Stimulated activated CD8-positive, alpha-beta memory T cell treated with anti-CD3 and anti-CD28 coated beads, Interleukin-4, amount 100 ng/mL, for 24 hours (primary cell): ENCODE measurements around the gene VDAC1.
A peak's percentile ranks its signal among the peaks of the same experiment; 100 is the strongest.

Experiments
- DNase-seq: peaks from one replicate; pipeline ENCODE4 v3.0.0-alpha.2; 2020; ENCODE audit warnings: low read depth

VDAC1 gene

GRCh38 chr5:134024811-134025210 is 20.0 kb upstream of the VDAC1 start:
- DNase-seq, result no peak

DNA sequence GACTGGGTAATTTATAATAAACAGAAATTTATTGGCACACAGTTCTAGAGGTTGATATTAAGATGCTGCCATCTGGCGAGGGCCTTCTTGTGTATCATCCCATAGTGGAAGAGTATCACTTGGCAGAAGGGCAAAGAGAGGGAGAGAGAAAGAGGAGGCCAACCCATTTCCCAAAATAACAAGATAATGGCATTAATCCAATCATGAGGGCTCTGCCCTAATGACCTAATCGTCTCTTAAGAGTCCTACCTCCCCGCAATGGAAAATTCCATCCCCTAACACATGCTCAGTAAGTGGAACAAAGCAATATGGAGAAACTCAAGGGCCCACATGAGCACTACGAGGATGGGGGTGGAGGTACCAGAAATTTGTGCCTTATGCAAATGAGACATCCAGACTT is 17.6 kb upstream of the VDAC1 start:
- DNase-seq, result no peak

DNA sequence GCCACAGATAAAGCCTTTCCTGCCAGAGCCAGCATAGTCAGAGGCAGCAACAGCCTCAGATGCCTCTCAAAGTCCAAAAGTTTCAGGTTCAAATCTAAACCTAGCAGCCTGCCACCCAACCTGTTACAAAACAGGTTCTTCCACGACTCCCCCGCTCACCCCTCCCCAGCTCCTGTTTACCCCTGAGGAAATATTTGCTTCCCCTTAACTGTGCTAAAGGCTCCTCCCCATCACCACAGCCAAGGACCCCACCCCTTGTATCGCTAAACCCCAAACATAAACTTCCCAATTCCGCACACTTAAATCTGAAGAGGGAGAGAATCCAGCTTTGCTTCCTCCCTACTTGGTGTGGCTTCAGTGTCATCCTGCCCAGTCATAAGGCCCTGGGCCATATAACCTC is 15.4 kb upstream of the VDAC1 start:
- no peak for DNase-seq

DNA sequence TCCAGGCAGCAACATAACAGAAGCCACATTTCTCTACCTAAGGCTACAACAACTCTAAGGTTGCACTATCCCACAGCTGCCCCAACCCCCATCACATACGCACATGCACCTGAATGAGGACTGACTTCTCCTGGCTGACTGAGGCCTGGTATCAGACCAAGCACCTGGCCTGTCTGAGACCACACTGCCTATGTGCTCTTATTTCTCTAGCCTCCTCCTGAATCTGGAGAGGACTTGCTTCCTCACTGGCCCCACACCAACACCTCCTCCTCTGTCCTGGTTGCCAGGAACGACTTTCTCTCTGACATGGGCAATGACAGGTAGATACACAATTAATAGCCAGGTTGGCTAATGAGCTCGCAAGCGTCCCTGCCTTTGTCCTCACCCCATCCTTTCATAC is 14.9 kb upstream of the VDAC1 start:
- no peak for DNase-seq

GRCh38 chr5:134018986-134019316 is 14.2 kb upstream of the VDAC1 start:
- no peak for DNase-seq

DNA sequence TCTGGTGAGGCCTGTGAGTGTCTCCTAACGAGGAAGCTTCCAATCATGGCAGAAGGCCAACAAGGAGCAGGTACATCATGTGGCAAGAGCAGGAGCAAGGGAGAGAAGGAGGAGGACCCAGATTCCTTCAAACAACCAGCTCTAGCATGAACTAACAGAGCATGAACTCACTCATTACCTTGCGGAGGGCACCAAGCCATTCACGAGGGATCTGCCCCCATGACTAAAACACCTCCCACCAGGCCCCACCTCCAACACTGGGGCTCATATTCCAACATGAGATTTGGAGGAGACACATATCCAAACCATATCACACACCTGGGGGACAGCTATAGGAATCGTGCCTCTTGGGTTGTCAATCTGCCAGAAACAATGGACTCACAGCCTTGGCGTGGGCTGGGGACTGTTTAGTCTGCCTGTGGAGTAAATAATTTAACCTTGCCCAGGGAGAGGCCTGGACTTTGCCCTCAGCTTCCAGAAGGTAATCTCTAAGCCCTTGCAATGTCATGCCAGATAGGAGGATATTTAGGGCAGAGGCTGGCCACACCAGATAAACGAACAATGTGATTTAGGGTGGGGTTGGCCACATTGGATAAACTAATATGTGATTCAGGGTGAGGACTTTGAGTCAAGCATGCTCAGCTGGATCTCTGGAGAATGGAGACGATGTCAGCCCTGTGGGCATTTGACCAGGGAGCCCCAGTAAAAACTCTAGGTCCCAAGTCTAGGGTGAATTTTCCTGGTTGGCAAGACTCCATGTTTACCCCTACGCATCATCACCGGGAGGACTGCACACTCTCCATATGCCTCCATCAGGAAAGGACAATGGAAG is 13.6 kb upstream of the VDAC1 start:
- no peak for DNase-seq

DNA sequence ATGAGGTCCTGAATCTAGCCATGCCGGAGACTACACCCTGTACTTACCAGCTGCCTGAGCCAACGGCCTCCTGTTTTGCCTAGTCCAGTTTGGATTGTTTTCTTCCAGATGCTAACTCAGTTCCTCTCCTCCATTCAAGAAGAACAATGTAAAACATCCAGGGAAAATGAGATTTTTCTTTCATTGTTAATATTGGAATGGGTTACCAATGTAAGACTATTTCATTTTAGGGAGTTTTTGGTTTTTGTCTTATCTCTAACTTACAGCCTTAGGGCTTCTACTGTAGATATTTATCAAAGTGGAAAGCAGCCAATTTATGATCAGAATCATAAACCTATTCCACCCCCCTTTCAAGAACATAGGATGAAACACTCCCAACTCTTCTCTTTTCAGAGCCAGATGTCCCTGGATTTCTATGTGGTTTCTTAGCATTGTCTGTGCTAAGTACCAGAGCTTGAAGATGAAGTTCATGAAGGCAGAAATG is 3.5 kb upstream of the VDAC1 start:
- no peak for DNase-seq

DNA sequence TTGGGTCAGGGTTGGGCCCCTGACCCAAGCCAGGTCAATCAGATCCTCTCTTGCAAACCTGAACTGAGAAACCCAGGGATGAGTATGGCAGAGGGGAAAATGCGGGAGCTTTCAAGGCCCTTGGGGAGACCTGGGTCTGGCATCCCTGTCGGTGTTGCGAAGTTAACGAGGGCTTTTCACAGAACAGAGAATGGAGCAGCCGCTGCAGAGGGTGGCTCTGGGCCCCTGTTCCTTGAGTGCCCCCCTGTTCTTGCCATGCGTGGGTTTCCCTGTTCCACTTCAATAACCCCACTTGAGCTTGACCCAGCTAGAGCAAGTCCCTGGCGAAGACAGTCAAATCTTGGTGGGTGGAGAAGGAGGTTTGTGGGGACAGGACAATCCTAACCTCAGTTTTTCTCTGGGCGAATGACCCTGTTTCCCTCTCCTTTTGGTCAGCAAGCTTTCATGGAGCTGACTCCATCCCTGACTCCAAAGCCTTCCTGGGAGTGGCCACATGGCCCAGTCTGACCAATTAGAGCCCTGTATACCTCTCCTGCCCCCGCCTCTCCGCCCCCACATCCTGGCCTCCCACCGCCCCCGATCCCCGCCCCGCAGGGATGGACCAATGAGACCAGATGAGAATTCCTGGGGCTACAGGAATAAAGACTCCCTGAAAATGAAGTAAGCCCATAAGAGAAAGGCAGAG is 2.9 kb upstream of the VDAC1 start:
- no peak for DNase-seq

DNA sequence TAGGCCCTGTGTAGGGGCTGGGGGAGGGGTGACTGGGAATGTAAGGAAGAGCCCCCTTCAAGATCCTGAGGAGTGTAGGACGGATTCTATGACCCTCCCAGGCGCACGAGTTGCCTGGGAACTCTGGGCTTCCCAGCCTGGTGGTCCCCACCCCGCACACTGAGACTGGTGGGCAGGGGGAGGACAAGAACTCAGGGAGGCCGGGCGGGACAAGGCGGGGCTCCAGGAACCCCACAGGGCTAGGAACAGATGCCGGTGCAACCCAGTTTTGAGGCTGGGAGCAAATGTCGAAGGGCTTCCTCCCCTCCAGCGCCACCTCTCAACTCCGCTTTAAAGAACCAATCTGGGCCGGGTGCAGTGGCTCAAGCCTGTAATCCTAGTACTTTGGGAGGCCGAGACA is 1.3 kb upstream of the VDAC1 start:
- DNase-seq, result no peak

DNA sequence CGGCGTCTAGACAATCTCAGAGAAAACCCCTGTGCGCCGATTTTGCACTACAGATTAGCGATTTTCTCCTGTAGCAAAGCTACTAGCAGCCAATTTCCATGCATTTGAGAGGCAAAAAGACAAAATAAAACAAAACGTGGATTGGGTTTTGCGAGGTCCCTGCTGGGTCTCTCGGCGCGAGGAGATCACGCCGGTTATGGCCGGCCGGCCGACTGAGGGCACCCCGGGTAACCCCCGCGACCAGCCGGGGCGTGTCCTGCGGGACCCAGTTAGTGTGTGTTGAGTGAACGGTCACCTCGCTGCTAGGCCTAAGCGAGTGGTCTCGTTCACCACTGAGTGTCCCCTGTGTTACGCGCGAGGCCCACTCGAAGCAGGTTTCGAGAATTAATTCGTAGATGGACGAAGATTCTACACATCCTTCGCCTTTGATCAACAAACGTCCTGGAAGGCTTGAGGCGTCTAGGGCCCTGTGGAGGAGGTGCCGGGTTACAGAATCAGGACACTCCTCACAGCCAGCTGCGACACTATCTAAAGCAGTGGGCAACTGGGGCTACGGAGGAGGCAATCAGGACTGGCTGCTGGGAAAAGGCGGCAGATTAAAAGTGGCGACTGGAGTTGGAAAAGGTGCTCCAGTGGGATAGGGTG is 764 bp upstream of the VDAC1 start:
- DNase-seq, result no peak

DNA sequence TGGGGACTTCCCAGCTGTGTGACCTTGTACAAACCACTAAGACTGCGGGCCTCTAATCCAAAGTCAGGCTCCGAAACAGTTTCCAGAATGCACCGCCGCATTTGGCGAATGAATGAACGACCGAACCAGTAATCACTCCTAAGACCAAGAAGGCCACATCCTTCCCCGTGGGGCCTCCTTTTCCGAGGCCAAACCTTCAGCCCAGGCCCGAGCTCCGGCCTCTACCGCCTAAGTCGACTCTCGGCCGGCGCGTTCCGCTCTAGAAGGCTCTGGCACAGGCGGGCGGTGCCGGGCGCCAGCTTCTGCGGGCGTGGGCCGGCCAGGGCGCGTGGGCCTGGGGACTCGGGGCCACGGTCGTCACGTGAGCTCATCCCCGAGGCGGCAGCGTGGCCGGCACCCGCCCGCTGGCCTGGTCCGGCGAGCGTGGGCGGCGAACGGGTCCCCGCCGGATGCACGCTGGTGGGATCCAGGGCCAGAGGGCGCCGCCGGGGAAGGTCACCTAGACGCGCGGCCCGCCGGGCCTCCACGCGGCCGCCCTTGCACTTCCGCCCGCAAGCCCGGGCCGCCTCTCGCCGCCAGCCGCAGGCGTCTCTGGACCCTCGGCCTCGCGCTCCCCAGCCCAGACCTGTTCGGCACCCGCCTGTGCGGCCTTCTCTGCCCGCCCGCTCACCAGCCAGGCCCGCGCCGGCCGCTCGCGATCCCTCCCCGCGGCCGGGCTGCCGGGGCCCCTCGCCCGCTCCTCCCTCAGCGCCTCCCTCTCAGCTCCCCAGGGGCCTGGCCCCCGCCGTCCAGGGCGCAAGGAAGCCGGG is 754 bp downstream of the VDAC1 start:
- DNase-seq, result peak; percentile 37

- DNase-seq, result no peak
Observed at GRCh38 chr5:134003064-134003816, 1.5 kb downstream of the VDAC1 start.

DNA sequence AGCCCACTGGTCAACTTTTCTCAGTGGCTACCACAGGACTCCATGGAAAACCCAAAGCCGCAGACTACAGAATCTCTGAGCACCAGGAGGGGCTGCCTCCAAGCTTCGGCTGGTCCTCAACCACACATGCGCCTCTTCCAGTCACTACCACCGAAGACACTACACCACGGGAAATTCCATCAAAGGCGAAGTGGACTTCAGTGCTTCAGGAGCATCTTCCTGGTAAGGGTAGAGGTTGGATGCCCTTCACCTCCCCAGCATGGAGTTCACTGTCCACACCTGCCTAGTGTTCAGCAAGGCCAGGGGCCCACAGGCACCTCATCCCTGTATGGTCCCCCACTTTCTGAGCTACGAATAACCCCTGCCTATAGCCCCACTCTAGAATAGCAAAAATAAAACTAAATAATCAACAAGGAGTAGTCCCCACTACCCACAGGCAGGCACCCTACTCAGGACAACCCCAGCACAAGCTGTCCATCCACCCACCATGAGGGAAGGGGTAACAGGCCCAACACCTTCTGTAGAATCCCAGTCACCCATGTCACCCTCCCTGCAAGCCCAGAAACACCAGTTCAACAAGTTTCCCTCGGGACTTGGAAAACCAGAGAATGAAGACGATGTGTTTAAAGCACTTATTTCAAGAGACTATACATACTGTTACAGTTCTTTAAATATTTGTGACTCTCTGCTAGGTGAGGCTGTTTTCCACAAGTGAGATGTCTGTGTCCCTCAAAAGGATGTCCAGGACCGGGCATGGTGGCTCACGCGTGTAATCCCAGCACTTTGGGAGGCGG is 2.6 kb downstream of the VDAC1 start:
- no peak for DNase-seq

DNA sequence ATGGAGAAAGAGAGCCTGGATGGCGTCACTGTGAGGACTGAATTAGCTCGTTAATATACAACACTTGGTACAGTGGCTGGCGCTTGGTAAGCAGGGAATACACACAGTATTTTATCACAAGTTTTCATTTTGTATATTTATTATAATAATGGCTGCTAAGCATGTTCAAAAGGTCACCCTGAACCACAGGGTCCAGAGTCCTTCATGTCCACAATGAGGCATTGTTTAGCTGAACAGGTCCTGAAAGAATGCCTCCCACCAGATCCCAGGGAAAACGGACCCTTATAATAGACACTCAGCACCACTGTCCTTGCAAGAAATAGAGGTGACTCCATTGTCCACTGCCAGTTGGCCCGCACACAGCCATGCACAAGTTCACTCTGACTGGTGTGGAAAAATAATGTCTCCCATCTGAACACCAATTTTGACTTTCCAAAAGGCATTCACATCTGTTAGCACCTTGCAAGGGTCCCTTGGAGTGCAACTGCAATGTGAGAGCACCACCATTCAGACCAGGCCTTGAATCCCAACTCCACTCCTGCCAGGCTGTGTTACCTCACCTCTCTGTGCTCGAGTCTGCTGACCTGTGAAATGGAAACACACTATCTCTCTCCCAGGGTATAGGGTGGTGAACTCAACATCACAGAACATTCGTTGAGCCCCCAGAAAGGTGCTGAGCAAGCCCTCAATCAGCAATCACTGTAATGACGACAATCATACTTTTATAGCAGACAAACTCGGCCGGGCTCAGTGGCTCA is 3.9 kb downstream of the VDAC1 start:
- no peak for DNase-seq

GRCh38 chr5:134000091-134000511 is 4.7 kb downstream of the VDAC1 start:
- DNase-seq, result no peak

DNA sequence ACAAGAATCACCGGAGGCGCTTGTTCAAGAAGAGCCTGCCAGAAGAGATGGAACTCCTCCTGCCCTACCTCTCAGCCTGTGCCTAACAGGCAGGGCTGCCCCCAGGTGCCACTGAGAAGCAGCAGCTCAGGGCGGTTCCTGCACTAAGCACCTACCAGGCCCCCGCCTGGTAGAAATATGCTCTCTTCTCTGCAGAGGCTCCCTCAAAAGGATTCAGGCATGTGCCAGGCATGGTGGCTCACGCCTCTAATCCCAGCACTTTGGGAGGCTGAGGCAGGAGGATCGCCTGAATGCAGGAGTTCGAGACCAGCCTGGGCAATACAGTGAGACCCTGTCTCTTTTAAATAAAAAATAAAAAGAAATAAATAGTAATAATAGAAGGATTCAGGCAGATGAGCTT is 6.0 kb downstream of the VDAC1 start:
- no peak for DNase-seq

GRCh38 chr5:133998042-133998441 is 6.7 kb downstream of the VDAC1 start:
- DNase-seq, result no peak

DNA sequence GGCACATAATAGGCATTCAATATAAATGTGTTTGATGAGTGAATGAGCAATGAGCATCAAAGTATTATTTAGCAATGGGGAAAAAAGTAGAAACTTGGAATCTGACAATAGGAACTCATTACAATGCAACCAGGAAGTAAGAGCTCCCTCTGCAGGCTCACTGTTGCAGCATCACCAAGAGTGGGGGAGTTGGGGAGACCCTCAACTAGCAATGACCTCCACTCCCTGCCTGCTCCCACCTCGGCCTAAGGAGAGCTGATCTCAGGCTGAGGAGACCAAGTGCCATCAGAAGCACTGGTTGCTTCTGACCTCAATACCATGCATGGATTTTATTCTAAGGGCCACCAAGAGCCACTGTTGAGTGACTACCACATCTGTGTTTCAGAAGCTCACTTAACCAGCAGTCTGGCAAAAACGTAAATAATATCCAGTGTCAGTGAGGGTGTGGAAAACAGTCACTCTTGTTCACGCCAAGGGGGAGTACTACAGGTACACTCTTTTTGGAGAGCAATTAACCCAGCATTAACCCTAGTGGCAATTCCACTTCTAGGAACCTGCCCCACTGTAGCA is 8.0 kb downstream of the VDAC1 start:
- no peak for DNase-seq

GRCh38 chr5:133995883-133996563 is 8.8 kb downstream of the VDAC1 start:
- no peak for DNase-seq
